GM18909 (cell line): ENCODE measurements around the gene NIT1.
"Not testable (repeated sequence)": the region's sequence is repeated elsewhere in the genome, so short reads cannot be mapped to it uniquely, and the experiment has no call there.

Experiments used
- ATAC-seq: cut with Tn5 transposase; IDR thresholded peaks from one replicate; pipeline ENCODE4 v1.9.1; 2021; ENCODE audit warnings: mild to moderate bottlenecking; ENCODE audit not compliant: unreplicated experiment, poor library complexity

Gene NIT1

GRCh38 chr1:161111117-161111516 is 6.8 kb upstream of the NIT1 start:
- no peak for ATAC-seq

DNA sequence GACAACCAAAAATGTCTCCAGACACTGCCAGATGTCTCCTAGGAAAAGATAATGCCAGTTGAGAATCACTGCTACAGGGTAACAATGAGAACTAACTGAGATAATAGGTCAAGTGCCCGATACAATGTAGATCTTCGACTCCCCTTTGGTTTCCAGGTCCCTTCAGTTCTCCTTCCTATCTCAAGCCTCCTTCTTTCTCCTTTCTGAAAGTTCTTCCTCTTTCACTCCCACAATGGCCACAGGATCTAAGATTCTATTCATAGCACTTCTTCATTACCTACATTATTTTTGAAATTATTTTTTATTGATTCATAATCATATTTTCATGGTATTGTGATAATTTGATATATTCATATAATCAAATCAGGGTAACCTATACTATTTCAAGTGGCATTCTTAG is 6.4 kb upstream of the NIT1 start:
- no peak for ATAC-seq

- no peak for ATAC-seq
These were observed 4.0 kb upstream of the NIT1 start for GRCh38 chr1:161113915-161114314.

GRCh38 chr1:161114556-161114955 is 3.3 kb upstream of the NIT1 start:
- ATAC-seq: no peak

- no peak for ATAC-seq
These were observed 2.7 kb upstream of the NIT1 start for GRCh38 chr1:161115132-161115711.

DNA sequence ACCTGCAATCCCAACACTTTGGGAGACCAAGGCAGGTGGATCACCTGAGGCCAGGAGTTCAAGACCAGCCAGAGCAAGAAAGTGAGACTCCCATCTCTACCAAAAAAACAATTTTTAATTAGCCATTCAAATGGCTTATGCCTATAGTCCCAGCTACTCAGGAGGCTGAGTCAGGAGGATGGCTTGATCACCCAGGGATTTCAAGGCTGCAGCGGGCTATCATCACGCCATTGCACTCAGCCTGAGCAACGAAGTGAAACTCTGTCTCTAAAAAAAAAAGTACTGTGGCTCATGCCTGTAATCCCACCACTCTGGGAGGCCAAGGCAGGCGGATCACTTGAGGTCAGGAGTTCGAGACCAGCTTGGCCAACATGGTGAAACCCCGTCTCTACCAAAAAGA is 1.9 kb upstream of the NIT1 start:
- ATAC-seq: not testable (repeated sequence)

- peak; percentile 38 for ATAC-seq
These were observed 1.4 kb downstream of the NIT1 start for GRCh38 chr1:161119092-161119903.

DNA sequence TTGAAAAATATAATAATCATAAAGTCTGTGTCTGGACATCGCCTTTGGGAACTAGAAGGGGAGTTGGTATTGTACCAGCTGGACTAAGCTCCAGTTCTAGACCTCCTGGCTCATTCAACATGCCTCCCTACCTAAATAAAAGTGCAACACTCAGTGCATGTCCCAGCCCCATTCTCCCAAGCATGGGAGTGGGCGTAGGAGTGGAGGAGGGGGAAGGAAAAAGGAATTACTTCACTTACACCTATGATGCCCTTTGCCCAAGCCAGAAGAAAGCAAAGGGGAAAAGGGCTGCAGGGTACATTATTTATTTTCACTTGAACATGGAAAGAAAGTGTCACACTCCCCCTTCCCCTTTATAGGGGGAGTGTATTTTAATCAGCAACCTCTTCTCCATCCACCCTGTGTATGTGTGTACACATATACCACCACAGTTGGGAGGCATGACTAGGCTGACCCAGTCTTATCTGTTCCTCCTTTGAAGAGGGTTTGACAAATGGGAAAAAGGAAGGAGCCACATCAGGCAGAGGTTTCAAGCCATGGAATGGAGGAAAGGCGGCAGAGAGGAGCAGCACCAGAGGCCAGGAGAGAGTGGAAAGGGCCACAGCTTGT is 3.2 kb downstream of the NIT1 start:
- ATAC-seq: no peak

DNA sequence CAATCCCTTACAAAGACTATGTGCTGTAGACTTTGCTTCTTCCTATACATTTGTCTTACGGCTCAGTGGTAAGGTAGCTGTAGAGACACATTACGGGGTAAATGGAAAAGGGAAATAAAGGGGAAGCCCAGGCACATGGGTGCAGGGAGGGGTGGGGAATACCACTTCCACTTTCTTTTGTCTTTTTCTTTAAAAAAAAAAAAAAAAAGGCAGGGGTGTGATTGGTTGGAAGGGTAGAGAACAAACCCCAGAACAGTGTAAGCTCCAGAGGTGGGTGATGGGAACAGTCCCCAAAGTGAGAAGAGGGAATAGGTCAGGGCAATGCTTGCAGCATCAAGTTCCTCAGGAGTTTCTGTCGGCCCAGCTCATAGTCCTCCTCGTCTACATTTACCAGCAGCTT is 3.9 kb downstream of the NIT1 start:
- no peak for ATAC-seq

DNA sequence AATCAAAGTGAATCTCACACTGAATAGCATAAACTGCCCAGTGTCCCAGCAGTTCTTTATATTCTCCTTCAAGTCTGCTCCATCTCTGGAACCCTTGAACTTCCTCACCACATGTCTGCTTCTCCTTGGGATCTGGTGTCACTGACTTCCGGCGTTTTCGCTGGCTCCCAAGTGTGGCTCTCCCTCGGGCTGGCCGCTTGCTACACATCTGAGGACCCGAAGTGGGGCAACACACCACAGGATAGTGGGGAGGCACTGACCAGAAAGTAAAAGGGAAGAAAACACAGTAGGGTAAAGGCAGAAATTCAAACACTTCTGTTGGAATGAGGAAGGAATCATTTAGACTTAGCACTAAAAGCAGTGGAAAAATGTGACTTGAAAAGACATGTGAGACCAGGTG is 5.1 kb downstream of the NIT1 start:
- ATAC-seq: no peak

DNA sequence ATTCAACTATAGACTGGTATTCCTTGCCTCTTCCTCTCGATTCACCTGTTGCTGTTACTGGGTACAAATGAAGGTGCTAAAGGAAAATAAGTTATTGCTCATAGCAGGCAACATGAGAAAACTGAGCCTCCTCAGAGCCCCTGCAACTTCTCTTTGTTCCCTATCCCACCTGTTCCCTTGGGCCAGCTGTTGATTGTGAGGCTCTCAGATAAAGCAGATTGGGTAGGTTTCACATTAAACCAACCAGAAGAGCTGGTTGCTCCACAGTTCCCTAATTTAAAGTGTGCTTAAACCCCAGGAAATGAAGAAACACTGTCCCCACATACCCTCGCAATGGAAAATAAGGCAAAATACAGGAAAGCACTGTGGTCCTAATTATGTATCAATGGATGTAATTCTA is 9.7 kb downstream of the NIT1 start:
- ATAC-seq: no peak

DNA sequence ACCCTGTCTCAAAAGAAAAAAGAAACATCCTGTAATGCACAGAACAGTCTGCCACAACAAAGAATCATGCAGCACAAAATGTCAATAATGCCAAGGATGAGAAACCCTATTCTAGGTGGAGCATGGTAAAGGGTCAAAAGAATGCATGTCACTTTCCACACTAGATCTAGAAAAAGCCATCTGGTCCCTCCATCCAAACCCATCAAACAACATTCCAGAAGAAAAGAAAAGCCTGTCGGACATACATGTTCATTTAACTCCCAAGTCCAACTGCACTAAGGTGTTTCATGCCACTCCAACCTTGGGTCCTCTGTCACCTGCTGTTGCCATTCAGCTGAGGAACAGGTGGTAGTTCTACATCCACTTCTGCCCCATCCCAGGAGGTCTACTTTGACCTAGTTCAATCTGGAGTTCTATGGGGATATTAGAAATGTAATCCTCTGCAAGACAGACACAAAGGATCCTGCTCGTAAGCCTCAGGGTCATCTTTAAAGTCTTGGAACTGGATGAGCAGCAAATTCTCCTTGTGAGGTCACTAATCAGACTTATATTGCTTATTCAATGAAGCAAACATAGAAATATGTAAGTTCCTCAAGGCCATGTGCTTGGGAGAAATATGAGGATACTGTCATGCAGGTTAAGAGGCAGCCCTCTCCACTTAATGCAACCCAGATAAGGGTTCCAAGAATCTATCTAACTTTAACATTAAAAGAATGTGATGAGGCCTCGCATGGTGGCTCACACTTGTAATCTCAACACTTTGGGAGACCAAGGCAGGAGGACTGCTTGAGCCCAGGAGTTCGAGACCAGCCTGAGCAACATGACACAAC is 10.9 kb downstream of the NIT1 start:
- ATAC-seq: no peak

- no peak for ATAC-seq
These were observed 12.4 kb downstream of the NIT1 start for GRCh38 chr1:161130266-161130665.

DNA sequence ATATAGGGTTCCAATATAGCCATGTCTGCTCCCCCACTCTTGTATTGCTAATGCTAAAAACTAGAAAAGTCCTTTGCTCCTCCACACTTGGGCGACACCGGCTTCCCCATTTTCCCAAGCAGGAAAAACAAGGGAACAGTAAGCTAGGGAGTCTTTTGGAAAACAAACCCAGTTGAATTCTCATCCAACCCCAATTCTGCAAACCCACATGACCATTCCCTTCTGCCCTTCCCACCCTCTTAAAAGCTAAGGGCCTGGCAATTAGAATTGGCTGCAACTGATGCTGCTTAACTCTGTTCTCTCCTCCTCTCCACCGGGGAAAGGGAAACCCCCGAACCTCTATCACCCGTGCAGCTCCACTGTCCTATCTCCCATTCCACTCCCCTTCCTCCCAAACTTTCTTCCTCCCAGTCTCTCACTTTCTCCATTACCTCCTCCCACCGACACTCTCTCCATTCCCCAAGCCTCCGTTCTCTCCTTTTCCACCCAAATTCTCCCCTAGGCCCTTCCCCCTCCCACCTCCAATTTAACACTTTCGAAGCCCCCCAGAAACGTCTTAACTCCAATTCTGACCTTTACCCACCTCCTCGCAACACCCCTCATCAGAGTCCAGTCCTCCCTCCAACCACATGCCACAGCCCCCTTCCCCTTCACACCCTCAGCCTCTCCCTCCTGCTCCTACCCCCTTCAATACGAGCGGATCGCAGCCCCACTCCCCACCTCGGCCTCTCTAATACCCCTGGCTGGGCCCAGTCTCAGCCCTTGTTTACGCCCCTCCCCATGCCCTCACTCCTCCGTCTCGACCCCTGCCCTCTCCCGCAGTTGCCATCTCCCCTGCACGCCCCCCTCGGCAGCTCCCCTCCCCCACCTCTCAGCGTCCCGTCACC is 13.9 kb downstream of the NIT1 start:
- ATAC-seq: peak; percentile 8

GRCh38 chr1:161132410-161133219 is 14.7 kb downstream of the NIT1 start, which contains the start of gene DEDD:
Gene DEDD, minus strand, starts transcription at chr1:161132667. Its CDS starts 8,205 bp downstream, at chr1:161124462.
- ATAC-seq: peak; percentile 92

- ATAC-seq: peak; percentile 7
These were observed 15.4 kb downstream of the NIT1 start for GRCh38 chr1:161133220-161133740.

- ATAC-seq: no peak
These were observed 20.0 kb downstream of the NIT1 start for GRCh38 chr1:161137881-161138280.

GRCh38 chr1:161138431-161138830 is 20.5 kb downstream of the NIT1 start:
- ATAC-seq: no peak

GRCh38 chr1:161139766-161140165 is 21.9 kb downstream of the NIT1 start:
- ATAC-seq: no peak
